Ascending aorta (tissue), 2 donors: ENCODE results near the gene GTF3A. TPM values are rescaled to one million over a fixed set of nuclear protein-coding genes. Genes with fewer than 3 reads are reported as not detected.

Experiments
- DNase-seq, 2 donors: peaks; one replicate each; pipeline ENCODE4 v3.0.0-alpha.2; 2019; ENCODE audit warnings: low spot score in 2 of 2
- H3K27ac ChIP-seq, 2 donors: fragments of 200-600 bp; sonication (generic); one replicate each; pipeline ENCODE4 v1.5.1; 2016 to 2017; ENCODE audit warnings: mild to moderate bottlenecking in 1 of 2
- H3K27me3 ChIP-seq: fragments of 200-600 bp; sonication (generic); one replicate; pipeline ENCODE4 v1.5.1; 2017
- H3K36me3 ChIP-seq, 2 donors: fragments of 200-600 bp; sonication (generic); one replicate each; pipeline ENCODE4 v1.5.1; 2016
- H3K4me1 ChIP-seq, 2 donors: fragments of 200-600 bp; sonication (generic); one replicate each; pipeline ENCODE4 v1.5.1; 2016 to 2017; ENCODE audit warnings: mild to moderate bottlenecking in 1 of 2
- H3K4me3 ChIP-seq, 2 donors: fragments of 200-600 bp; sonication (generic); one replicate each; pipeline ENCODE4 v1.5.1; 2016 to 2017; ENCODE audit warnings: mild to moderate bottlenecking in 1 of 2
- H3K9me3 ChIP-seq, 2 donors: fragments of 200-600 bp; sonication (generic); one replicate each; pipeline ENCODE4 v1.5.1; 2016
- CTCF ChIP-seq, 3 experiments: fragments of 200-600 bp in 2 of 3; fragments of 450-650 bp in 1 of 3; sonication (generic) in 2 of 3; IDR thresholded peaks; one replicate each; pipeline ENCODE4 v1.5.1; 2016 to 2019; ENCODE audit warnings: antibody characterized with exemption in 3 of 3, mild to moderate bottlenecking in 1 of 3, moderate library complexity in 1 of 3
- intact Hi-C: fragments of 100-400 bp; cut with DNase I; formaldehyde crosslinking; loops from one replicate; pipeline ENCODE4 v1.15.1; 2023
- total RNA-seq: library from RNA; depleted of rRNA; stranded (reverse); fragments of >200 nt; gene quantifications from one replicate; pipeline ENCODE4 v1.1.0, GENCODE V29; 2016

The GTF3A gene
- total RNA-seq, 1 donor from 2014 or later: 197 TPM

DNA sequence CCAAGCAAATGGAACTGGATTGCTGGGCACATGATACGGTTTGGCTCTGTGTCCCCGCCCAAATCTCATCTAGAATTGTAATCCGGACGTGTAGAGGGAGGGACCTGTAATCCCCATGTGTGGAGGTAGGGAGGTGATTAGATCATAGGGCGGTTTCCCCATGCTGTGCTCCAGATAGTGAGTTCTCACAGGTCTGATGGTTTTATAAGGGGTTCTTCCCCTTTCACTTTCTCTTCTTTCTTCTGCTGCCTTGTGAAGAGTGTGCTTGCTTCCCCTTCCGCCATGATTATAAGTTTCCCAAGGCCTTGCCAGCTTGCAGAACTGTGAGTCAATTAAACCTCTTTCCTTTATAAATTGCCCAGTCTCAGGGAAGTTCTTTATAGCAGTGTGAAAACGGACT is 58.6 kb downstream of the GTF3A start:
- TF ChIP-seq CTCF (IDR thresholded peaks at IDR 0.05): no peak
- Histone ChIP-seq H3K9me3 (no peaks in the 10 kb centered on the region), H3K27ac (no peak overlapping the region), H3K27me3 (no peaks in the 10 kb centered on the region), H3K4me1 (no peaks in the 10 kb centered on the region), H3K4me3 (no peak overlapping the region), H3K36me3 (no peaks in the 10 kb centered on the region)
- intact Hi-C loops: no loop called here
- no peak for DNase-seq

- no peak for DNase-seq
- TF ChIP-seq CTCF (IDR thresholded peaks at IDR 0.05): no peak
- no peaks in the 10 kb centered on the region for H3K9me3 ChIP-seq
- H3K27ac ChIP-seq: no peak overlapping the region
- no peaks in the 10 kb centered on the region for H3K36me3 ChIP-seq
- H3K4me1 ChIP-seq: no peaks in the 10 kb centered on the region
- intact Hi-C loops: no loop called here
- no peaks in the 10 kb centered on the region for H3K27me3 ChIP-seq
- no peak overlapping the region for H3K4me3 ChIP-seq
These were observed 59.0 kb downstream of the GTF3A start for GRCh38 chr13:27483421-27483820.

Other genes starting within 250 kb of the GTF3A start
- 377 TPM for gene RPL21, start 173.1 kb upstream of the GTF3A start, total RNA-seq
- 50.4 TPM for gene RASL11A, start 153.8 kb upstream of the GTF3A start, total RNA-seq
- 23.6 TPM for gene MTIF3, start 25.9 kb downstream of the GTF3A start, total RNA-seq
- 3.7 TPM for gene LNX2, start 195.9 kb downstream of the GTF3A start, total RNA-seq
- 91.2 TPM for gene POLR1D, start 197.3 kb downstream of the GTF3A start, total RNA-seq